ENCODE results near the gene SFRP5. TPM values are rescaled to one million over a fixed set of nuclear protein-coding genes. Genes with fewer than 3 reads are reported as not detected.

The SFRP5 gene
- total and polyA plus RNA-seq, 9 donors = 0.18 to 3.0 (median 0.41) TPM; not detected in 2

DNA sequence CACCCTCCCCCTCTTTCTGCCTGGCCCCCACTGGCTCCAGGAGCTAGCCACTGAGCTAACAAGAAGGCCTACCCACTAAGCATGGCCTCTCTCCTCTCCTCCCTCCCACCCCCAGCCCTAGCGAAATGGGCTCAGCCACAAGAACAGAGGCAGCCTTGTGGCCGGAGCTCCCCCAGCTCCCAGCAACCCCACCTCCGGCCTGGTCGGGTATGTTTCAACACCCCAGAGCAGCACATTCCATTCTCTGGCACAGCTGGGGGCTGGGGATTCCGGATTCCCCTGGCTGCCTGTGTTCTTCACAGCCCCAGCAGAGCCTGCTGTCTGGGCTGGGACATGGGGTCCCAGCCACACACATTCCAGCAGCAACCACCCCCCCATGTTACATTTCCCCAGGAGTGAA lies 9.0 kb downstream of the SFRP5 start:
- Histone ChIP-seq H3K27me3 (no peaks in the 10 kb centered on the region), H3K36me3 (no peaks in the 10 kb centered on the region), H3K4me1 (ENCODE audit: insufficient read depth) (no peaks in the 10 kb centered on the region), H3K27ac (no peak overlapping the region), H3K9me3 (no peaks in the 10 kb centered on the region), H3K4me3 (no peak overlapping the region)
- 45 to 56% (median 48%) methylated on average over 5 of the region's 5 CpGs for WGBS, 3 donors
- TF ChIP-seq POLR2A (IDR thresholded peaks at IDR 0.05) (no peak), EP300 (IDR thresholded peaks at IDR 0.05) (no peak)
- TF ChIP-seq, protein P1, sequence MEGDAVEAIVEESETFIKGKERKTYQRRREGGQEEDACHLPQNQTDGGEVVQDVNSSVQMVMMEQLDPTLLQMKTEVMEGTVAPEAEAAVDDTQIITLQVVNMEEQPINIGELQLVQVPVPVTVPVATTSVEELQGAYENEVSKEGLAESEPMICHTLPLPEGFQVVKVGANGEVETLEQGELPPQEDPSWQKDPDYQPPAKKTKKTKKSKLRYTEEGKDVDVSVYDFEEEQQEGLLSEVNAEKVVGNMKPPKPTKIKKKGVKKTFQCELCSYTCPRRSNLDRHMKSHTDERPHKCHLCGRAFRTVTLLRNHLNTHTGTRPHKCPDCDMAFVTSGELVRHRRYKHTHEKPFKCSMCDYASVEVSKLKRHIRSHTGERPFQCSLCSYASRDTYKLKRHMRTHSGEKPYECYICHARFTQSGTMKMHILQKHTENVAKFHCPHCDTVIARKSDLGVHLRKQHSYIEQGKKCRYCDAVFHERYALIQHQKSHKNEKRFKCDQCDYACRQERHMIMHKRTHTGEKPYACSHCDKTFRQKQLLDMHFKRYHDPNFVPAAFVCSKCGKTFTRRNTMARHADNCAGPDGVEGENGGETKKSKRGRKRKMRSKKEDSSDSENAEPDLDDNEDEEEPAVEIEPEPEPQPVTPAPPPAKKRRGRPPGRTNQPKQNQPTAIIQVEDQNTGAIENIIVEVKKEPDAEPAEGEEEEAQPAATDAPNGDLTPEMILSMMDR (IDR thresholded peaks at IDR 0.05) = no peak
- intact Hi-C loops (cut with DNase I) = no loop called here
- DNase-seq = no peak

DNA sequence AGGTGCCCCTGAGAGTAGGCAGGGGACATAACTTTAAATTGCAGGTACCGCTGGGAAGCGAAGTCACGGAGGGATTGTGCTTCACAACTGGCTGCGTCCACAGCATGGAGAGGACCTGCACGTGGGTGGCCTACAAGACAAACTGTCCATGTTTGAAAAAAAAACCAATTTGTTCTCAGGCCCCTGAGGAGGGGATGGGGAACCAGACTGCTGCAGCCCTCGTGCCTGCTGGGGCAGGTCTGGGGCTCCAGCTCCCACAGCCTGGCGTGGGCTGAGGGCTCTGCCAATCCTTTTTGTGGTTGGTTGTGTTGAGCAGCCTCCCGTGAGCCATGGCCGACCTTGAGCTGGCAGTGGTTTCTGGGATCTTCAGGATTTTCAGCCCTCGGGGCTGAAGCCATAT lies 9.7 kb downstream of the SFRP5 start:
- no peak for DNase-seq
- Histone ChIP-seq H3K27ac (no peak overlapping the region), H3K4me1 (ENCODE audit: insufficient read depth) (no peaks in the 10 kb centered on the region), H3K36me3 (no peaks in the 10 kb centered on the region), H3K27me3 (no peaks in the 10 kb centered on the region), H3K4me3 (no peak overlapping the region), H3K9me3 (no peaks in the 10 kb centered on the region)
- 75 to 88% (median 82%) methylated on average over 9 to 10 of the region's 10 CpGs for WGBS, 3 donors
- intact Hi-C loops (cut with DNase I) = no loop called here
- TF ChIP-seq EP300 (IDR thresholded peaks at IDR 0.05) = no peak
- TF ChIP-seq, protein P1 (IDR thresholded peaks at IDR 0.05) = no peak

DNA sequence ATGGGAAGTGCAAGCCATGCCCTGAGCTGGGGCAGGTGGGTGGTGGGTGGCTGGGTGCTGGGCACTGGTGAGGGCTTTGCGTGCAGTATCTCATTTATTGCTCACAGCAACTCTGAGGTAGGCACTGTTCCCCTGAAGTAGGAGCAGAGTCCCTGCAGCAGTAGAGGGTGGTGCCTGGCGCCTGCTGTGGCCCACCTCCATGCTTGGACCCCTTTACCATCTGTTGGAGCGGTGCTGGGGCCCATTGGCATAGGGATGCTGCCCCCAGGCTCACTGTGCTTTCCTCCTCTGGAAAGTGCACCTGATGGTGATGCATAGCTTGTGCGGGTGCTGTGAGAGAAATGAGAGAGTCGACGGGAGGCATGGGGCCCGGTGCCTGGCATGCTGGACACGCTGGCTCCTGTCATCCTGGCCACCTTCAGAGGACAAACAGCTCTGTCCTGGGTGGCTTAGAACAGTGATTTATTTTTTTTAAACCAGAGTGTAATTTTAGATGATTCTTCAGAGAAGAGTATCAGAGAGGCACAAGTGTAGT lies 10.4 kb downstream of the SFRP5 start:
- H3K4me3 ChIP-seq = no peak overlapping the region
- no peak for TF ChIP-seq EP300 (IDR thresholded peaks at IDR 0.05)
- TF ChIP-seq POLR2A (IDR thresholded peaks at IDR 0.05) = no peak
- TF ChIP-seq, protein P1 (IDR thresholded peaks at IDR 0.05) = no peak
- 93 to 96% (median 94%) methylated on average over 8 of the region's 8 CpGs for WGBS, 3 donors
- H3K4me1 ChIP-seq (ENCODE audit: insufficient read depth) = no peaks in the 10 kb centered on the region
- intact Hi-C loops (cut with DNase I) = no loop called here
- no peaks in the 10 kb centered on the region for H3K36me3 ChIP-seq
- H3K27ac ChIP-seq = no peak overlapping the region
- no peak for DNase-seq
- no peaks in the 10 kb centered on the region for H3K9me3 ChIP-seq
- H3K27me3 ChIP-seq = no peaks in the 10 kb centered on the region

DNA sequence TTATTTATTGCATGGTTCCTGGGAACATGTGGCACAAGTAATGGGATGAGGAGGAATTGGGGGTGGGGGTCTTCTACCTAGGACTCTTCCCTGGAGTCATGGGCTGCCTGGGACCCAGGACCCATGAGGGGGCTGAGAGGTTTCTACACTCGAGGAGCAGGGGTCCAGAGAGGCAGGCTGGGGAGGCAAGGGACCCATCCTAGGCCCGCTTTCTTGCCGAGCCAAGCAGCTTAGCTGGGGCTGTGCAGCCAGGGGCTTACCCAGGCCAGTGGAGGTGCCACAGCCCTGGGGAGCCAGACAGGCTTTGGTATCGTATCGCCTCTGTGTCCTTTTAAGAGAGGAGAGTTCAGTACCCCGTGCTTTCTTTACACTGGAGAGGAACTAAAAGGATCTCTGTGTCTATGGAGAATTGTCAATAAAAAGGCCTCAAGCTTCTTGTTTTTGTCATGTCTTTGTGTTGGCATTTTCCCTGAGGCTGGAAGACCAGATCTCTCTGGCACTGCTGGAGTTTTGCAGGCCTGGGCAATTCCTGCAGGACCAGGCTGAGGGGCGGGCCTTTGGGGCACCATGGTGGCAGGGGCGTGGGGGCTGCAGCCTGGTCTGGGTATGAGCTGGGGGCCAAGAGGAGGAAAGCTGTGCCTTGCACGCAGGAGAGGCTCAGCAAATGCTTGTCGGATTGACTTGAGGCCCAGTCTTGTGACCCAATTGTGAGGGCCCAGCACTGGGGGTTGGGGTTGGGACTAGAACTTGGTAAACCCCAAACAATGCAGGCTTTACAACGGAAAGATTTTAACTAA lies 11.1 kb downstream of the SFRP5 start:
- TF ChIP-seq, protein P1 (IDR thresholded peaks at IDR 0.05) = no peak
- no peak for TF ChIP-seq EP300 (IDR thresholded peaks at IDR 0.05)
- TF ChIP-seq POLR2A (IDR thresholded peaks at IDR 0.05) = no peak
- H3K4me1 ChIP-seq (ENCODE audit: insufficient read depth) = no peaks in the 10 kb centered on the region
- H3K27me3 ChIP-seq = no peaks in the 10 kb centered on the region
- 86 to 89% (median 88%) methylated on average over 11 of the region's 11 CpGs for WGBS, 3 donors
- intact Hi-C loops (cut with DNase I) = no loop called here
- H3K27ac ChIP-seq = no peak overlapping the region
- no peaks in the 10 kb centered on the region for H3K9me3 ChIP-seq
- DNase-seq = no peak
- no peaks in the 10 kb centered on the region for H3K36me3 ChIP-seq
- H3K4me3 ChIP-seq = no peak overlapping the region

All from ovary (tissue), 9 donors.